ENCODE results near the gene RMDN2.

The RMDN2 gene

DNA sequence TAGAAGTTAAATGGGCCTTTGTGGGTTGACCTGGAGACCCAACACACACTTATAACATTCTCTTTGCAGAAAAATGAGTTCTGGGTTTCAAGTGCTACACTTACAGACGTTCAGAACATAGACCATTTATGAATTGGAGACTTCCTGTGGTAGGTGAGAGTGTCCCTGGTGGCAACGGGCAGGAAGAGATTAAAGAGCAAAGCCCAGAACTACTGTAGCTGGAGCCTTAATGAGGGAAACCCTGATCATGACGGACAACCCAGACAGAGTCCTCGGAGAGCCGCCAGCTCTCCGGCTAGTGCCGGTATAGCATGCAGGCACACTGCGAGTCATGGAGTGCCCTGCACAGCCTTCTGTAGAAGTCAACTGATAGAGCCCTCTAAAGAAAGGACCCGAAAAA lies 44.5 kb upstream of the RMDN2 start:
- no peak for TF ChIP-seq CTCF (IDR thresholded peaks at IDR 0.05; ENCODE audit: extremely low read depth, insufficient read depth, missing control alignments)
- no peak for DNase-seq (ENCODE audit: low spot score)
- in situ Hi-C loops (cut with MboI; ENCODE audit: low pct_unique_long_range_greater_than_20kb, low sequenced_read_pairs, unreplicated experiment), result loop anchor here (25.0 kb wide), 1 partner anchor 718 kb away; the partner anchor contains the start of gene EIF2AK2

DNA sequence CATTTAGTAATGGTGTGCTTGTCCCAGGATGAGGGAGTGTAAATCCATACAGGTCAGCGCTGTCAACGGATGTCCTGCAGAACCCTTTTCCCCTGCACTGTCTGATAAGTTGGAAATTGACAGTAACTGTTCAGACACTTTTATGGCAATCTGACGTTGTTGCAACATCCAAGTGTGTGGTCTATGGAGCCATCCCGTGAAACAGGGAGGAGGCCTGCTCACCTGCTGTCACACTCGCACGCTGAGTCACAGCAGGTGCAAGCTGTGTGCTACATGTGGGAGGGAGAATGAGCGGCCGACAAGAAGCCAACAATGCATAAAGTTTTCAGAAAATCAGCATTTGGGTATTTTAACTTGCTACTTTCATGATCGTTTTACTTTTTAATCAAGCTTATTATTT lies 43.7 kb upstream of the RMDN2 start:
- in situ Hi-C loops (cut with MboI; ENCODE audit: low pct_unique_long_range_greater_than_20kb, low sequenced_read_pairs, unreplicated experiment), result loop anchor here (25.0 kb wide), 1 partner anchor 719 kb away; the partner anchor contains the start of gene EIF2AK2
- no peak for TF ChIP-seq CTCF (IDR thresholded peaks at IDR 0.05; ENCODE audit: extremely low read depth, insufficient read depth, missing control alignments)
- no peak for DNase-seq (ENCODE audit: low spot score)

DNA sequence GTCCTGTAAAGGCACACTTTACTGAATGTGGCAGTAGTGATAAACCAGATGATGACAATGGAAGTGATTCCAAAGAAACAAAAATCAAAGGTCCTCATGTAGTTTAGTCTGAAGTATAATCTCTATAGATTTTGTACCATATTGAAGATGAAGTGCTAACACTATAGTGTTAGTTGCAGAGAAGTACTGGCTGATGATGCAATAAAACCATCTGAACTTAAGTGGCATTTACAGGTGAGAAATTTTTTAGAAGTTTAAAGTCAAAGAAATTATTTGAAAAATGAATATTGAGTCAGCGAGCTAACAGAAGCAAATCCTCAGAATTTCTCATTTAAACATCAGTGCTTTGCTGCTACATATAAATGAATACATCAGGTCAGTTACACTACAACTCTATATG lies 43.1 kb upstream of the RMDN2 start:
- TF ChIP-seq CTCF (IDR thresholded peaks at IDR 0.05; ENCODE audit: extremely low read depth, insufficient read depth, missing control alignments), result no peak
- DNase-seq (ENCODE audit: low spot score), result no peak
- in situ Hi-C loops (cut with MboI; ENCODE audit: low pct_unique_long_range_greater_than_20kb, low sequenced_read_pairs, unreplicated experiment), result loop anchor here (25.0 kb wide), 1 partner anchor 720 kb away; the partner anchor contains the start of gene EIF2AK2

- in situ Hi-C loops (cut with MboI; ENCODE audit: low pct_unique_long_range_greater_than_20kb, low sequenced_read_pairs, unreplicated experiment), result loop anchor here (25.0 kb wide), 1 partner anchor 721 kb away; the partner anchor contains the start of gene EIF2AK2
- DNase-seq (ENCODE audit: low spot score), result no peak
- no peak for TF ChIP-seq CTCF (IDR thresholded peaks at IDR 0.05; ENCODE audit: extremely low read depth, insufficient read depth, missing control alignments)
Measured at GRCh38 chr2:37883518-37883917, 41.6 kb upstream of the RMDN2 start.

GRCh38 chr2:37885329-37885993 lies 39.6 kb upstream of the RMDN2 start:
- TF ChIP-seq CTCF (IDR thresholded peaks at IDR 0.05; ENCODE audit: extremely low read depth, insufficient read depth, missing control alignments), result no peak
- no peak for DNase-seq (ENCODE audit: low spot score)
- in situ Hi-C loops (cut with MboI; ENCODE audit: low pct_unique_long_range_greater_than_20kb, low sequenced_read_pairs, unreplicated experiment), result loop anchor here (25.0 kb wide), 1 partner anchor 723 kb away; the partner anchor contains the start of gene EIF2AK2

DNA sequence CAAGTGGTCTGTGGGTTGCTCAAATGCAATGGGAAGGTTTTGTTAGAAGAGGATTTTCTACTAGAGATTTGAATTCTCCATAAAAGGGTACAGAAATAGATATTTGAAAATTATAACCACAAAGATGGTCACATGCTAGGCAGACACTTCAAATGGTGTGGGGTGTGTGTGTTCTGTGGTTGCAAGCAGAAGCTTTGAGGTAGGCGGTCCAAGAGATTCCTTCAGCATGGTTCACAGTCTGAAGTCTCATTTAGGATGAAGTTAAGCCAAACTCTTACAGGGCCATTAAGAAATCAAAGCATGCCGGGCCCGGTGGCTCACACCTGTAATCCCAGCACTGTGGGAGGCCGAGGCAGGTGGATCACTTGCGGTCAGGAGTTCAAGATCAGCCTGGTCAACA lies 38.3 kb upstream of the RMDN2 start:
- DNase-seq (ENCODE audit: low spot score), result no peak
- no peak for TF ChIP-seq CTCF (IDR thresholded peaks at IDR 0.05; ENCODE audit: extremely low read depth, insufficient read depth, missing control alignments)
- in situ Hi-C loops (cut with MboI; ENCODE audit: low pct_unique_long_range_greater_than_20kb, low sequenced_read_pairs, unreplicated experiment), result loop anchor here (25.0 kb wide), 1 partner anchor 724 kb away; the partner anchor contains the start of gene EIF2AK2
